Measurements from ENCODE around the gene PGS1. TPM values are rescaled to one million over a fixed set of nuclear protein-coding genes. Genes with fewer than 3 reads are reported as not detected.
A peak's percentile ranks its signal among the peaks of the same experiment; 100 is the strongest.

PGS1 gene
- total and polyA plus RNA-seq, 2 donors (not counting 1 experiment from before 2014, with no cell fraction given), result 22.4 to 34.5 TPM

- H3K9ac ChIP-seq (ENCODE audit: insufficient read depth, low read length), result no peak overlapping the region
- no peak overlapping the region for H3K4me2 ChIP-seq (ENCODE audit: extremely low read depth, insufficient read depth, low read length)
- no peaks in the 10 kb centered on the region for H3K4me1 ChIP-seq (ENCODE audit: control insufficient read depth, extremely low read depth, insufficient read depth, low read length)
- no peaks in the 10 kb centered on the region for H3K27me3 ChIP-seq (ENCODE audit: control insufficient read depth, insufficient read depth, low read length)
- no peaks in the 10 kb centered on the region for H3K79me2 ChIP-seq (ENCODE audit: control insufficient read depth, insufficient read depth, low read length)
- no peaks in the 10 kb centered on the region for H3K9me3 ChIP-seq (ENCODE audit: control insufficient read depth, insufficient read depth, low read depth, low read length)
- H4K20me1 ChIP-seq (ENCODE audit: control insufficient read depth, extremely low read depth, insufficient read depth, low read length), result no peaks in the 10 kb centered on the region
- no peak overlapping the region for H3K27ac ChIP-seq (ENCODE audit: insufficient read depth, low read length)
- TF ChIP-seq EZH2 (IDR thresholded peaks at IDR 0.05; ENCODE audit: low read length, missing control alignments) (no peak), CTCF (conservative IDR thresholded peaks at IDR 0.05 in 1 of 2, IDR thresholded peaks at IDR 0.05 in 1 of 2; ENCODE audit: low read depth in 1 of 2, low read length in 2 of 2) (no peak)
- DNase-seq (ENCODE audit: low read depth in 2 of 2), result no peak
- no peak overlapping the region for H3K4me3 ChIP-seq (replicated peaks in 1 of 4; ENCODE audit: control extremely low read depth in 1 of 4, insufficient read depth in 1 of 4, low read depth in 3 of 4, low read length in 4 of 4)
- H2AFZ ChIP-seq (ENCODE audit: low read length), result no peak overlapping the region
- H3K36me3 ChIP-seq (ENCODE audit: control insufficient read depth, insufficient read depth, low read length), result no peaks in the 10 kb centered on the region
These were observed 65.9 kb downstream of the PGS1 start for GRCh38 chr17:78444392-78444791.

GRCh38 chr17:78446833-78447232 is 68.4 kb downstream of the PGS1 start:
- H2AFZ ChIP-seq (ENCODE audit: low read length), result no peak overlapping the region
- H3K27ac ChIP-seq (ENCODE audit: insufficient read depth, low read length), result no peak overlapping the region
- H3K27me3 ChIP-seq (ENCODE audit: control insufficient read depth, insufficient read depth, low read length), result no peaks in the 10 kb centered on the region
- H4K20me1 ChIP-seq (ENCODE audit: control insufficient read depth, extremely low read depth, insufficient read depth, low read length), result no peaks in the 10 kb centered on the region
- H3K4me1 ChIP-seq (ENCODE audit: control insufficient read depth, extremely low read depth, insufficient read depth, low read length), result no peaks in the 10 kb centered on the region
- no peaks in the 10 kb centered on the region for H3K79me2 ChIP-seq (ENCODE audit: control insufficient read depth, insufficient read depth, low read length)
- no peak overlapping the region for H3K9ac ChIP-seq (ENCODE audit: insufficient read depth, low read length)
- no peaks in the 10 kb centered on the region for H3K36me3 ChIP-seq (ENCODE audit: control insufficient read depth, insufficient read depth, low read length)
- no peaks in the 10 kb centered on the region for H3K9me3 ChIP-seq (ENCODE audit: control insufficient read depth, insufficient read depth, low read depth, low read length)
- no peak for TF ChIP-seq EZH2 (IDR thresholded peaks at IDR 0.05; ENCODE audit: low read length, missing control alignments)
- TF ChIP-seq CTCF (conservative IDR thresholded peaks at IDR 0.05 in 1 of 2, IDR thresholded peaks at IDR 0.05 in 1 of 2; ENCODE audit: low read depth in 1 of 2, low read length in 2 of 2), result no peak
- no peak overlapping the region for H3K4me2 ChIP-seq (ENCODE audit: extremely low read depth, insufficient read depth, low read length)
- H3K4me3 ChIP-seq (replicated peaks in 1 of 4; ENCODE audit: control extremely low read depth in 1 of 4, insufficient read depth in 1 of 4, low read depth in 3 of 4, low read length in 4 of 4), result no peak overlapping the region
- DNase-seq (ENCODE audit: low read depth in 2 of 2), result no peak

- DNase-seq (ENCODE audit: low read depth in 2 of 2), result no peak
- no peak for TF ChIP-seq EZH2 (IDR thresholded peaks at IDR 0.05; ENCODE audit: low read length, missing control alignments)
- TF ChIP-seq CTCF (conservative IDR thresholded peaks at IDR 0.05 in 1 of 2, IDR thresholded peaks at IDR 0.05 in 1 of 2; ENCODE audit: low read depth in 1 of 2, low read length in 2 of 2), result peak in 1 of 2 donors; percentile 17
- no peaks in the 10 kb centered on the region for H4K20me1 ChIP-seq (ENCODE audit: control insufficient read depth, extremely low read depth, insufficient read depth, low read length)
- no peak overlapping the region for H3K4me2 ChIP-seq (ENCODE audit: extremely low read depth, insufficient read depth, low read length)
- H3K27ac ChIP-seq (ENCODE audit: insufficient read depth, low read length), result no peak overlapping the region
- no peaks in the 10 kb centered on the region for H3K36me3 ChIP-seq (ENCODE audit: control insufficient read depth, insufficient read depth, low read length)
- H3K27me3 ChIP-seq (ENCODE audit: control insufficient read depth, insufficient read depth, low read length), result no peaks in the 10 kb centered on the region
- no peak overlapping the region for H3K4me3 ChIP-seq (replicated peaks in 1 of 4; ENCODE audit: control extremely low read depth in 1 of 4, insufficient read depth in 1 of 4, low read depth in 3 of 4, low read length in 4 of 4)
- no peaks in the 10 kb centered on the region for H3K9me3 ChIP-seq (ENCODE audit: control insufficient read depth, insufficient read depth, low read depth, low read length)
- H2AFZ ChIP-seq (ENCODE audit: low read length), result no peak overlapping the region
- no peaks in the 10 kb centered on the region for H3K4me1 ChIP-seq (ENCODE audit: control insufficient read depth, extremely low read depth, insufficient read depth, low read length)
- no peak overlapping the region for H3K9ac ChIP-seq (ENCODE audit: insufficient read depth, low read length)
- no peaks in the 10 kb centered on the region for H3K79me2 ChIP-seq (ENCODE audit: control insufficient read depth, insufficient read depth, low read length)
These were observed 70.0 kb downstream of the PGS1 start for GRCh38 chr17:78448356-78448993.
